A673 (cell line): ENCODE measurements around the gene MRPL40.

Experiments
- EZH2 ChIP-seq: fragments of 200-600 bp; sonication (generic); IDR thresholded peaks from 2 replicates; pipeline ENCODE4 v1.6.1; 2017; ENCODE audit warnings: borderline replicate concordance, low read depth, mild to moderate bottlenecking, mixed read lengths, antibody characterized with exemption, low read length; ENCODE audit not compliant: poor library complexity, severe bottlenecking
- TF ChIP-seq, protein P1 (sequence below): fragments of 300-800, 200-600 bp; sonication (generic); conservative IDR thresholded peaks from 2 replicates; pipeline ENCODE4 v1.5.1; 2017; ENCODE audit warnings: low read depth, mild to moderate bottlenecking, antibody characterized with exemption, low read length, moderate library complexity, mixed read lengths

DNA sequence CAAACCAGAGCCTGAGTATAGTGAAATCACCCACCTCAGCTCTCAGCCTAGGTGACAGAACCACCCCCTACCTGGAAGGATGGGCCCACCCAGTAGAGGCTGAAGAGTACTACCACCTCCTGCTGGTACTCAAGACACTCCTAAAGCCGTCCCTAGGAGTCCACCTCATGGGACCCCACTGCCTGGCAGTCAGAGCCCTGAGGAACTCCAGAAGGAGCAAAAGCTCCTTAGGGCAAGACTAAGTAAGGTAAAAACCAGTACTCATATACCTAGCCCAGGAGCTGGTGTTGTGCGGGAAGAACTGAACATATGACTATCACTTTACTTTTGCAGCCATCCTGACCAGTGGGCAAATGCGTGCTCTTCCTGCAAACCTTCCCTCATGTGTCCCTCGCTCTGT is 37.1 kb upstream of the MRPL40 start:
- TF ChIP-seq, protein P1, sequence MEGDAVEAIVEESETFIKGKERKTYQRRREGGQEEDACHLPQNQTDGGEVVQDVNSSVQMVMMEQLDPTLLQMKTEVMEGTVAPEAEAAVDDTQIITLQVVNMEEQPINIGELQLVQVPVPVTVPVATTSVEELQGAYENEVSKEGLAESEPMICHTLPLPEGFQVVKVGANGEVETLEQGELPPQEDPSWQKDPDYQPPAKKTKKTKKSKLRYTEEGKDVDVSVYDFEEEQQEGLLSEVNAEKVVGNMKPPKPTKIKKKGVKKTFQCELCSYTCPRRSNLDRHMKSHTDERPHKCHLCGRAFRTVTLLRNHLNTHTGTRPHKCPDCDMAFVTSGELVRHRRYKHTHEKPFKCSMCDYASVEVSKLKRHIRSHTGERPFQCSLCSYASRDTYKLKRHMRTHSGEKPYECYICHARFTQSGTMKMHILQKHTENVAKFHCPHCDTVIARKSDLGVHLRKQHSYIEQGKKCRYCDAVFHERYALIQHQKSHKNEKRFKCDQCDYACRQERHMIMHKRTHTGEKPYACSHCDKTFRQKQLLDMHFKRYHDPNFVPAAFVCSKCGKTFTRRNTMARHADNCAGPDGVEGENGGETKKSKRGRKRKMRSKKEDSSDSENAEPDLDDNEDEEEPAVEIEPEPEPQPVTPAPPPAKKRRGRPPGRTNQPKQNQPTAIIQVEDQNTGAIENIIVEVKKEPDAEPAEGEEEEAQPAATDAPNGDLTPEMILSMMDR = no peak
- TF ChIP-seq EZH2 = no peak
